MCF 10A (cell line): Measurements from ENCODE around the gene LRRC32. TPM values are rescaled to one million over a fixed set of nuclear protein-coding genes. Genes with fewer than 3 reads are reported as not detected.
"Not testable (repeated sequence)": the region's sequence is repeated elsewhere in the genome, so short reads cannot be mapped to it uniquely, and the experiment has no call there.

Experiments used
- BruUV-seq: library from RNA; stranded (reverse); fragments of 400-500 nt; replicated peaks from 2 replicates; lab custom pipeline; 2021; lab: Mats Ljungman, UMichigan
- CTCF ChIA-PET: fragments of 300-600 bp; sonication (Branson Sonifier 250); formaldehyde crosslinking; extraction: SDS; loops from one replicate; lab custom pipeline; 2021; ENCODE audit warnings: antibody characterized with exemption, inconsistent platforms; lab: Yijun Ruan, JAX
- POLR2A ChIA-PET: fragments of 300-600, 350-650 bp; sonication (Branson Sonifier 250); formaldehyde crosslinking; extraction: SDS; loops from one replicate; lab custom pipeline; 2020; ENCODE audit warnings: antibody characterized with exemption, inconsistent platforms; lab: Yijun Ruan, JAX
- DNase-seq: peaks from one replicate; pipeline ENCODE4 v3.0.0-alpha.2; 2018; ENCODE audit not compliant: unreplicated experiment
- H3K27ac Mint-ChIP-seq: one replicate; pipeline ENCODE4 v1.8.0; 2022; ENCODE audit warnings: mild to moderate bottlenecking, low read depth, mixed read lengths; ENCODE audit not compliant: unreplicated experiment
- H3K27me3 Mint-ChIP-seq: one replicate; pipeline ENCODE4 v1.8.0; 2022; ENCODE audit warnings: mixed read lengths; ENCODE audit not compliant: insufficient read depth, unreplicated experiment
- H3K36me3 Mint-ChIP-seq: one replicate; pipeline ENCODE4 v1.8.0; 2022; ENCODE audit warnings: mild to moderate bottlenecking, moderate library complexity, mixed read lengths; ENCODE audit not compliant: insufficient read depth, unreplicated experiment
- H3K4me1 Mint-ChIP-seq: one replicate; pipeline ENCODE4 v1.8.0; 2022; ENCODE audit warnings: mixed read lengths; ENCODE audit not compliant: insufficient read depth, unreplicated experiment
- H3K4me3 Mint-ChIP-seq: one replicate; pipeline ENCODE4 v1.8.0; 2022; ENCODE audit warnings: mild to moderate bottlenecking, moderate library complexity, mixed read lengths; ENCODE audit not compliant: unreplicated experiment
- H3K9me3 Mint-ChIP-seq: one replicate; pipeline ENCODE4 v1.8.0; 2022; ENCODE audit warnings: mixed read lengths; ENCODE audit not compliant: unreplicated experiment
- CTCF ChIP-seq: fragments of 200-600 bp; IDR thresholded peaks from one replicate; pipeline ENCODE4 v1.8.0; 2022; ENCODE audit warnings: antibody characterized with exemption, mild to moderate bottlenecking; ENCODE audit not compliant: unreplicated experiment
- intact Hi-C: fragments of 100-400 bp; cut with micrococcal nuclease; formaldehyde crosslinking; loops from 2 replicates; pipeline ENCODE4 v1.14.1; 2022
- total RNA-seq: library from RNA; stranded (reverse); gene quantifications from 2 replicates; pipeline ENCODE4 v1.2.3, GENCODE V29; 2022

Gene LRRC32
- total RNA-seq, 1 experiment from 2014 or later = not detected

- peaks cover 19% of the 10 kb centered on the region for H3K4me1 Mint-ChIP-seq
- no TSS peak for BruUV-seq
- intact Hi-C loops = no loop called here
- DNase-seq = peak; percentile 38
- no peak overlapping the region for H3K27ac Mint-ChIP-seq
- no peaks in the 10 kb centered on the region for H3K36me3 Mint-ChIP-seq
- H3K9me3 Mint-ChIP-seq = peaks cover 6% of the 10 kb centered on the region
- POLR2A ChIA-PET = no interaction called here
- no peaks in the 10 kb centered on the region for H3K27me3 Mint-ChIP-seq
- H3K4me3 Mint-ChIP-seq = no peak overlapping the region
- TF ChIP-seq CTCF = no peak
- CTCF ChIA-PET = no interaction called here
Measured at GRCh38 chr11:76620489-76620888, 50.1 kb downstream of the LRRC32 start.

- H3K9me3 Mint-ChIP-seq, BruUV-seq, DNase-seq, H3K36me3 Mint-ChIP-seq, CTCF ChIA-PET, H3K4me3 Mint-ChIP-seq, H3K27me3 Mint-ChIP-seq, POLR2A ChIA-PET, H3K27ac Mint-ChIP-seq, intact Hi-C loops: not testable (repeated sequence)
- H3K4me1 Mint-ChIP-seq = peaks cover 19% of the 10 kb centered on the region
Measured at GRCh38 chr11:76619801-76620200, 50.7 kb downstream of the LRRC32 start.

- no peaks in the 10 kb centered on the region for H3K27me3 Mint-ChIP-seq
- ChIA-PET POLR2A (interaction anchor here (0.6 kb wide), 1 partner anchor 40 kb away, joined by 3 read pairs; no protein-coding TSS in a partner anchor), CTCF (no interaction called here)
- no peaks in the 10 kb centered on the region for H3K36me3 Mint-ChIP-seq
- H3K4me3 Mint-ChIP-seq = no peak overlapping the region
- peaks cover 10% of the 10 kb centered on the region for H3K4me1 Mint-ChIP-seq
- no TSS peak for BruUV-seq
- TF ChIP-seq CTCF = no peak
- DNase-seq = no peak
- H3K9me3 Mint-ChIP-seq = no peaks in the 10 kb centered on the region
- intact Hi-C loops = no loop called here
- no peak overlapping the region for H3K27ac Mint-ChIP-seq
Measured at GRCh38 chr11:76617553-76618265, 52.8 kb downstream of the LRRC32 start.

- Mint-ChIP-seq H3K4me1 (peaks cover 9% of the 10 kb centered on the region), H3K36me3 (no peaks in the 10 kb centered on the region), H3K9me3 (no peaks in the 10 kb centered on the region), H3K27ac (peak overlapping the region; percentile 37), H3K4me3 (no peak overlapping the region), H3K27me3 (no peaks in the 10 kb centered on the region)
- no TSS peak for BruUV-seq
- ChIA-PET POLR2A (no interaction called here), CTCF (no interaction called here)
- TF ChIP-seq CTCF = no peak
- intact Hi-C loops = no loop called here
- DNase-seq = no peak
Measured at GRCh38 chr11:76616676-76617552, 53.6 kb downstream of the LRRC32 start.
